ENCODE results near the gene TMEM52B.

DNA sequence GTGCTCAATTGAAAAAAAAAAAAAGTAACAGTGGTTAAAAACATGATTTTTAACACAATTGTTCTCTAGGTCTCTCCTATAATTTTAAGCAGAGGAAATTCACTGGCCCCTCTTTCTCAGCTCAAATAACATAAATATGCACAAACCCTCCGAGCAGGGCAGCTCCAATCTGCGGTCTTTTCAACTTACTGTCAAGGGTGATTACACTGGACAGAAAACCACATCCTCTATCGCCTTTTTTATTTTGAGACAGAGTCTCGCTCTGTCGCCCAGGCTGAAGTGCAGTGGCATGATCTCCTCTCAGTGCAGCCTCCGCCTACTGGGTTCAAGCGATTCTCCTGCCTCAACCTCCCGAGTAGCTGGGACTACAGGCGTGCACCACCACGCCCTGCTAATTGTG is 17.4 kb downstream of the TMEM52B start:
- TF ChIP-seq, protein P1, sequence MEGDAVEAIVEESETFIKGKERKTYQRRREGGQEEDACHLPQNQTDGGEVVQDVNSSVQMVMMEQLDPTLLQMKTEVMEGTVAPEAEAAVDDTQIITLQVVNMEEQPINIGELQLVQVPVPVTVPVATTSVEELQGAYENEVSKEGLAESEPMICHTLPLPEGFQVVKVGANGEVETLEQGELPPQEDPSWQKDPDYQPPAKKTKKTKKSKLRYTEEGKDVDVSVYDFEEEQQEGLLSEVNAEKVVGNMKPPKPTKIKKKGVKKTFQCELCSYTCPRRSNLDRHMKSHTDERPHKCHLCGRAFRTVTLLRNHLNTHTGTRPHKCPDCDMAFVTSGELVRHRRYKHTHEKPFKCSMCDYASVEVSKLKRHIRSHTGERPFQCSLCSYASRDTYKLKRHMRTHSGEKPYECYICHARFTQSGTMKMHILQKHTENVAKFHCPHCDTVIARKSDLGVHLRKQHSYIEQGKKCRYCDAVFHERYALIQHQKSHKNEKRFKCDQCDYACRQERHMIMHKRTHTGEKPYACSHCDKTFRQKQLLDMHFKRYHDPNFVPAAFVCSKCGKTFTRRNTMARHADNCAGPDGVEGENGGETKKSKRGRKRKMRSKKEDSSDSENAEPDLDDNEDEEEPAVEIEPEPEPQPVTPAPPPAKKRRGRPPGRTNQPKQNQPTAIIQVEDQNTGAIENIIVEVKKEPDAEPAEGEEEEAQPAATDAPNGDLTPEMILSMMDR (IDR thresholded peaks at IDR 0.05), result no peak
- TF ChIP-seq POLR2A (IDR thresholded peaks at IDR 0.05), result no peak

Measured in suprapubic skin (tissue), 3 donors.